ENCODE measurements around the gene H2BW1. TPM values are rescaled to one million over a fixed set of nuclear protein-coding genes. Genes with fewer than 3 reads are reported as not detected.
"Not testable (repeated sequence)": the region's sequence is repeated elsewhere in the genome, so short reads cannot be mapped to it uniquely, and the experiment has no call there.

The H2BW1 gene
- total RNA-seq = not detected

- Histone ChIP-seq H3K4me1 (no peaks in the 10 kb centered on the region), H3K27ac (no peak within 1 kb of the TSS)
- DNase-seq = no peak
These were observed at the start of gene H2BW1 for GRCh38 chrX:104013606-104014005. H2BW1 (minus strand) TSS chrX:104013708; CDS start chrX:104013576, 132 bp downstream.

GRCh38 chrX:104062636-104063035 lies 49.1 kb upstream of the H2BW1 start:
- not testable (repeated sequence) for H3K4me1 ChIP-seq, H3K36me3 ChIP-seq, H3K9me3 ChIP-seq, DNase-seq, H3K4me3 ChIP-seq, H3K27me3 ChIP-seq, H3K27ac ChIP-seq

More at GRCh38 chrX:104013606-104014005, at the start of gene H2BW1:
- Histone ChIP-seq H3K4me3 (no peak within 1 kb of the TSS), H3K9me3 (no peaks in the 10 kb centered on the region), H3K36me3 (no peaks in the 10 kb centered on the region), H3K27me3 (no peaks in the 10 kb centered on the region)
- TF ChIP-seq POLR2A (IDR thresholded peaks at IDR 0.05) (no peak), CTCF (IDR thresholded peaks at IDR 0.05) (no peak)

- not testable (repeated sequence) for H3K36me3 ChIP-seq
These were observed 41.4 kb upstream of the H2BW1 start for GRCh38 chrX:104054956-104055355.

GRCh38 chrX:104047171-104047570 lies 33.7 kb upstream of the H2BW1 start:
- Histone ChIP-seq H3K4me3 (no peak overlapping the region), H3K36me3 (no peaks in the 10 kb centered on the region), H3K9me3 (no peaks in the 10 kb centered on the region), H3K27me3 (no peaks in the 10 kb centered on the region), H3K27ac (no peak overlapping the region), H3K4me1 (no peaks in the 10 kb centered on the region)
- TF ChIP-seq CTCF (IDR thresholded peaks at IDR 0.05) (no peak), POLR2A (IDR thresholded peaks at IDR 0.05) (no peak)
- DNase-seq = no peak

More at GRCh38 chrX:104054956-104055355, 41.4 kb upstream of the H2BW1 start:
- H3K4me1 ChIP-seq, H3K27ac ChIP-seq, H3K27me3 ChIP-seq, DNase-seq, H3K9me3 ChIP-seq, H3K4me3 ChIP-seq: not testable (repeated sequence)

- no peaks in the 10 kb centered on the region for H3K9me3 ChIP-seq
- no peak overlapping the region for H3K4me3 ChIP-seq
- H3K27ac ChIP-seq = no peak overlapping the region
- TF ChIP-seq CTCF (IDR thresholded peaks at IDR 0.05) (no peak), POLR2A (IDR thresholded peaks at IDR 0.05) (no peak)
- no peaks in the 10 kb centered on the region for H3K36me3 ChIP-seq
- DNase-seq = no peak
- H3K4me1 ChIP-seq = no peaks in the 10 kb centered on the region
- H3K27me3 ChIP-seq = no peaks in the 10 kb centered on the region
These were observed 32.1 kb upstream of the H2BW1 start for GRCh38 chrX:104045642-104046041.

GRCh38 chrX:104041003-104041402 lies 27.5 kb upstream of the H2BW1 start:
- Histone ChIP-seq H3K9me3 (no peaks in the 10 kb centered on the region), H3K4me3 (no peak overlapping the region), H3K4me1 (no peaks in the 10 kb centered on the region), H3K36me3 (no peaks in the 10 kb centered on the region), H3K27ac (no peak overlapping the region), H3K27me3 (no peaks in the 10 kb centered on the region)
- no peak for DNase-seq
- TF ChIP-seq CTCF (IDR thresholded peaks at IDR 0.05) (no peak), POLR2A (IDR thresholded peaks at IDR 0.05) (no peak)

Data from Peyer's patch (tissue), 4 donors.